ENCODE results near the gene B4GALNT4.

GRCh38 chr11:396948-397548 lies 27.7 kb downstream of the B4GALNT4 start:
- no peak for TF ChIP-seq CTCF (IDR thresholded peaks at IDR 0.05; ENCODE audit: borderline replicate concordance, extremely low read depth, low read length, poor library complexity, severe bottlenecking)
- TF ChIP-seq EZH2 (IDR thresholded peaks at IDR 0.05; ENCODE audit: borderline replicate concordance, low read depth, low read length, severe bottlenecking), result peak; percentile 44

All from DND-41 (cell line).